Right lobe of liver (tissue), 6 donors: ENCODE results near the gene CD48. TPM values are rescaled to one million over a fixed set of nuclear protein-coding genes. Genes with fewer than 3 reads are reported as not detected.

Source experiments
- ATAC-seq, 4 donors: fragments of 200-7000 bp; cut with Tn5 transposase; one replicate each; pipeline ENCODE4 v1.9.1; 2020; ENCODE audit warnings: mild to moderate bottlenecking in 4 of 4, moderate library complexity in 4 of 4
- DNase-seq, 3 donors: peaks; one replicate each; pipeline ENCODE4 v3.0.0-alpha.2; 2020
- H3K27ac ChIP-seq, 3 donors: fragments of 200-600 bp; one replicate each; pipeline ENCODE4 v1.8.0; 2022
- H3K27me3 ChIP-seq, 2 donors: fragments of 200-600 bp; one replicate each; pipeline ENCODE4 v1.8.0; 2022
- H3K36me3 ChIP-seq, 4 donors: fragments of 200-600 bp; sonication (generic) in 1 of 4; one replicate each; pipeline versions ENCODE4 v1.5.1 to v1.8.0; 2017 to 2022; ENCODE audit warnings: control low read depth in 1 of 4
- H3K4me1 ChIP-seq, 4 donors: fragments of 200-600 bp; sonication (generic) in 1 of 4; one replicate each; pipeline versions ENCODE4 v1.5.1 to v1.8.0; 2017 to 2022; ENCODE audit warnings: control low read depth in 1 of 4
- H3K4me3 ChIP-seq, 3 donors: fragments of 200-600 bp; one replicate each; pipeline ENCODE4 v1.8.0; 2022
- H3K9me3 ChIP-seq, 4 donors: fragments of 200-600 bp; sonication (generic) in 1 of 4; one replicate each; pipeline versions ENCODE4 v1.5.1 to v1.8.0; 2017 to 2022; ENCODE audit warnings: control low read depth in 1 of 4
- CTCF ChIP-seq, 4 donors: fragments of 200-600 bp in 3 of 4; fragments of 450-650 bp in 1 of 4; IDR thresholded peaks; one replicate each; pipeline versions ENCODE4 v1.5.1 to v1.8.0; 2016 to 2022; ENCODE audit warnings: antibody characterized with exemption in 4 of 4, mild to moderate bottlenecking in 2 of 4
- POLR2A ChIP-seq: fragments of 450-650 bp; IDR thresholded peaks from one replicate; pipeline ENCODE4 v1.6.1; 2017; ENCODE audit warnings: antibody characterized with exemption, mild to moderate bottlenecking
- WGBS: methylation state at CpG from one replicate; pipeline ENCODE4 v1.1.6; 2018; ENCODE audit warnings: low coverage, low lambda C conversion rate; ENCODE audit not compliant: insufficient coverage; ENCODE audit errors: missing lambda C conversion rate; 5-methylcytosine and 5-hydroxymethylcytosine counted together
- intact Hi-C, 2 donors: fragments of 100-400 bp; cut with DNase I; formaldehyde crosslinking; loops; one replicate each; pipeline versions ENCODE4 v1.11.2 to v1.14.1; 2022
- total RNA-seq, 6 experiments: library from RNA; depleted of rRNA in 2 of 6; stranded (reverse); fragments of >200 nt in 2 of 6; fragmentation: NEBNext Ultra II Directional in 3 of 6; extraction: Animal tissue kit (Norgen Biotek cat#: 25700) in 3 of 6; gene quantifications; one replicate each; pipeline versions ENCODE4 v1.1.0 to v1.2.4, GENCODE V29; 2016 to 2023
- donor health status: DM: no; HTN: yes; CAD: no.
- donor health status: DM: no; HTN: no; CAD: no.
- donor health status: DM: no; HTN: no; CAD: no.
- donor health status: DM: no; HTN: yes; CAD: no.
- donor health status: DM: no; HTN: yes; CAD: no.

Gene CD48
- total RNA-seq, 6 experiments from 2014 or later = 0.68 to 5.0 (median 3.4) TPM

- H3K9me3 ChIP-seq = no peaks in the 10 kb centered on the region
- no peak overlapping the region for H3K4me3 ChIP-seq
- WGBS = 90% methylated on average over 8 of the region's 8 CpGs
- TF ChIP-seq CTCF (IDR thresholded peaks at IDR 0.05) = no peak
- no peak for TF ChIP-seq POLR2A
- ATAC-seq (no peak), DNase-seq (no peak)
- no peak overlapping the region for H3K27ac ChIP-seq
- intact Hi-C loops = no loop called here
- H3K36me3 ChIP-seq = no peaks in the 10 kb centered on the region
- H3K4me1 ChIP-seq = no peaks in the 10 kb centered on the region
- no peaks in the 10 kb centered on the region for H3K27me3 ChIP-seq
Measured at GRCh38 chr1:160658162-160658813, 53.3 kb downstream of the CD48 start.

- DNase-seq (no peak), ATAC-seq (no peak)
- H3K4me3 ChIP-seq = no peak overlapping the region
- no peaks in the 10 kb centered on the region for H3K9me3 ChIP-seq
- no peaks in the 10 kb centered on the region for H3K4me1 ChIP-seq
- WGBS = 47% methylated on average over 5 of the region's 5 CpGs
- intact Hi-C loops = no loop called here
- H3K27ac ChIP-seq = no peak overlapping the region
- no peaks in the 10 kb centered on the region for H3K36me3 ChIP-seq
- TF ChIP-seq CTCF (IDR thresholded peaks at IDR 0.05) = no peak
- no peak for TF ChIP-seq POLR2A
- H3K27me3 ChIP-seq = no peaks in the 10 kb centered on the region
Measured at GRCh38 chr1:160657250-160657781, 54.3 kb downstream of the CD48 start.

DNA sequence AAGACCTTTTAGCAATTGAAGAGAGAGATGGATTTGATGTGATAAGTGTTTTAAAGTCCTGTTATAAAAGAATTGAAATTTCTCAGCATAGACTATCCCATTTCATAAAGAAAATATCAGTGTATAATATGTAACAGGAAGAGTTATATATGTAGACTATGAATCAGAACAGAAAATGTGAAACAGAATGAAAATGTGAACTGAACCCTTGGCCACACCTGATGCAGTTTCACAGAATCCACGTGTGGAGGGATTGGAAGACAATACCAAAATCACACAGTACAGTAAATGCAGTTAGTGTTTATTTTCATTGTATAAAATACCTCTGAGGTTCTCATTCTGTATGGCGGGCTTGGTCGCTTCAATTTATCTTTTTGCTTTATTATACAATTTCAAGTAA, 54.9 kb downstream of the CD48 start:
- no peak for ATAC-seq
- no peak for DNase-seq
- H3K36me3 ChIP-seq = no peaks in the 10 kb centered on the region
- no peak overlapping the region for H3K4me3 ChIP-seq
- H3K27me3 ChIP-seq = no peaks in the 10 kb centered on the region
- 90% methylated on average over 3 of the region's 3 CpGs for WGBS
- no peaks in the 10 kb centered on the region for H3K4me1 ChIP-seq
- intact Hi-C loops = no loop called here
- H3K27ac ChIP-seq = no peak overlapping the region
- TF ChIP-seq POLR2A (no peak), CTCF (IDR thresholded peaks at IDR 0.05) (no peak)
- H3K9me3 ChIP-seq = no peaks in the 10 kb centered on the region

GRCh38 chr1:160653620-160654016, 58.0 kb downstream of the CD48 start:
- intact Hi-C loops = no loop called here
- Histone ChIP-seq H3K4me1 (no peaks in the 10 kb centered on the region), H3K9me3 (no peaks in the 10 kb centered on the region), H3K27ac (no peak overlapping the region), H3K27me3 (no peaks in the 10 kb centered on the region), H3K4me3 (no peak overlapping the region), H3K36me3 (no peaks in the 10 kb centered on the region)
- ATAC-seq (no peak), DNase-seq (no peak)
- 80% methylated on average over 1 of the region's 2 CpGs for WGBS
- no peak for TF ChIP-seq CTCF (IDR thresholded peaks at IDR 0.05)
- TF ChIP-seq POLR2A = no peak
